Bronchial epithelial cell (primary cell): ENCODE data around the gene MYO6. TPM values are rescaled to one million over a fixed set of nuclear protein-coding genes. Genes with fewer than 3 reads are reported as not detected.
"Not testable (repeated sequence)": the region's sequence is repeated elsewhere in the genome, so short reads cannot be mapped to it uniquely, and the experiment has no call there.

ENCODE experiments used
- DNase-seq: peaks from one replicate; pipeline ENCODE4 v3.0.0-alpha.2; 2010; ENCODE audit warnings: low read depth
- FAIRE-seq: peaks from 2 replicates; lab custom pipeline; 2011; peaks lifted over from hg19 to GRCh38; lab: Jason Lieb, UNC
- H3K27me3 ChIP-seq: 2 replicates; pipeline ENCODE4 v1.5.1; 2011; ENCODE audit warnings: low read length; ENCODE audit not compliant: control insufficient read depth, insufficient read depth
- H3K36me3 ChIP-seq: 2 replicates; pipeline ENCODE4 v1.5.1; 2011; ENCODE audit warnings: low read length; ENCODE audit not compliant: control insufficient read depth, insufficient read depth
- H3K4me3 ChIP-seq: 2 replicates; pipeline ENCODE4 v1.5.1; 2011; ENCODE audit warnings: mild to moderate bottlenecking, low read depth, low read length, control low read depth
- CTCF ChIP-seq: IDR thresholded peaks from 2 replicates; pipeline ENCODE4 v1.5.1; 2011; ENCODE audit warnings: mild to moderate bottlenecking, moderate library complexity, low read length, control low read depth, inconsistent platforms; ENCODE audit not compliant: insufficient read depth, severe bottlenecking
- total RNA-seq: library from RNA; depleted of rRNA; stranded (reverse); fragments of >200 nt; gene quantifications from 2 replicates; pipeline ENCODE4 v1.2.1, GENCODE V29; 2014

The MYO6 gene
- total RNA-seq: 13.7 and 19.1 TPM in 2 replicates

GRCh38 chr6:75748743-75749538 lies at the start of gene MYO6:
MYO6 (plus strand) TSS chr6:75749239; CDS start chr6:75817548, 68,309 bp downstream.
- Histone ChIP-seq H3K27me3 (no peaks in the 10 kb centered on the region), H3K36me3 (no peaks in the 10 kb centered on the region), H3K4me3 (peak within 1 kb of the TSS; percentile 72)
- peak; percentile 37 for DNase-seq
- FAIRE-seq: no peak
- no peak for TF ChIP-seq CTCF

- not testable (repeated sequence) for H3K27me3 ChIP-seq, FAIRE-seq, H3K4me3 ChIP-seq, H3K36me3 ChIP-seq, DNase-seq
Measured at GRCh38 chr6:75708334-75708733, 40.7 kb upstream of the MYO6 start.

GRCh38 chr6:75711173-75711572 lies 37.9 kb upstream of the MYO6 start:
- Histone ChIP-seq H3K36me3 (peaks cover 4% of the 10 kb centered on the region), H3K27me3 (no peaks in the 10 kb centered on the region), H3K4me3 (no peak overlapping the region)
- TF ChIP-seq CTCF: no peak
- no peak for DNase-seq
- no peak for FAIRE-seq

- FAIRE-seq (no peak), DNase-seq (no peak)
- Histone ChIP-seq H3K4me3 (no peak overlapping the region), H3K27me3 (no peaks in the 10 kb centered on the region), H3K36me3 (peaks cover 4% of the 10 kb centered on the region)
- no peak for TF ChIP-seq CTCF
Measured at GRCh38 chr6:75719133-75719532, 29.9 kb upstream of the MYO6 start.

- DNase-seq (no peak), FAIRE-seq (no peak)
- H3K36me3 ChIP-seq: no peaks in the 10 kb centered on the region
- no peaks in the 10 kb centered on the region for H3K27me3 ChIP-seq
- TF ChIP-seq CTCF: no peak
- no peak overlapping the region for H3K4me3 ChIP-seq
Measured at GRCh38 chr6:75723382-75723781, 25.7 kb upstream of the MYO6 start.

GRCh38 chr6:75727206-75727605 lies 21.8 kb upstream of the MYO6 start:
- Histone ChIP-seq H3K4me3 (no peak overlapping the region), H3K27me3 (no peaks in the 10 kb centered on the region), H3K36me3 (no peaks in the 10 kb centered on the region)
- FAIRE-seq: no peak
- no peak for TF ChIP-seq CTCF
- no peak for DNase-seq

- not testable (repeated sequence) for DNase-seq, H3K4me3 ChIP-seq, H3K36me3 ChIP-seq, H3K27me3 ChIP-seq, FAIRE-seq
Measured at GRCh38 chr6:75731029-75731428, 18.0 kb upstream of the MYO6 start.
